Measurements from ENCODE around the gene DNAH9.

GRCh38 chr17:11608396-11608795 lies 10.1 kb downstream of the DNAH9 start:
- TF ChIP-seq POLR2A (IDR thresholded peaks at IDR 0.05; ENCODE audit: low read depth, low read length): no peak
- TF ChIP-seq TAF1 (IDR thresholded peaks at IDR 0.05; ENCODE audit: low read depth, low read length): no peak
- TF ChIP-seq POLR2AphosphoS5 (IDR thresholded peaks at IDR 0.05; ENCODE audit: low read depth, low read length): no peak
- TF ChIP-seq SPI1 (IDR thresholded peaks at IDR 0.05; ENCODE audit: low read depth, low read length): no peak
- no peak for TF ChIP-seq POU2F2 (IDR thresholded peaks at IDR 0.05; ENCODE audit: low read depth, low read length)
- no peak for TF ChIP-seq PAX5 (IDR thresholded peaks at IDR 0.05; ENCODE audit: insufficient read depth, low read length, severe bottlenecking)

Data from GM12891 (cell line).